Measurements from ENCODE around the gene DERA. TPM values are rescaled to one million over a fixed set of nuclear protein-coding genes. Genes with fewer than 3 reads are reported as not detected.
A peak's percentile ranks its signal among the peaks of the same experiment; 100 is the strongest.
"Not testable (repeated sequence)": the region's sequence is repeated elsewhere in the genome, so short reads cannot be mapped to it uniquely, and the experiment has no call there.

Gene DERA
- total RNA-seq: 68.6 and 76.4 TPM in 2 replicates

DNA sequence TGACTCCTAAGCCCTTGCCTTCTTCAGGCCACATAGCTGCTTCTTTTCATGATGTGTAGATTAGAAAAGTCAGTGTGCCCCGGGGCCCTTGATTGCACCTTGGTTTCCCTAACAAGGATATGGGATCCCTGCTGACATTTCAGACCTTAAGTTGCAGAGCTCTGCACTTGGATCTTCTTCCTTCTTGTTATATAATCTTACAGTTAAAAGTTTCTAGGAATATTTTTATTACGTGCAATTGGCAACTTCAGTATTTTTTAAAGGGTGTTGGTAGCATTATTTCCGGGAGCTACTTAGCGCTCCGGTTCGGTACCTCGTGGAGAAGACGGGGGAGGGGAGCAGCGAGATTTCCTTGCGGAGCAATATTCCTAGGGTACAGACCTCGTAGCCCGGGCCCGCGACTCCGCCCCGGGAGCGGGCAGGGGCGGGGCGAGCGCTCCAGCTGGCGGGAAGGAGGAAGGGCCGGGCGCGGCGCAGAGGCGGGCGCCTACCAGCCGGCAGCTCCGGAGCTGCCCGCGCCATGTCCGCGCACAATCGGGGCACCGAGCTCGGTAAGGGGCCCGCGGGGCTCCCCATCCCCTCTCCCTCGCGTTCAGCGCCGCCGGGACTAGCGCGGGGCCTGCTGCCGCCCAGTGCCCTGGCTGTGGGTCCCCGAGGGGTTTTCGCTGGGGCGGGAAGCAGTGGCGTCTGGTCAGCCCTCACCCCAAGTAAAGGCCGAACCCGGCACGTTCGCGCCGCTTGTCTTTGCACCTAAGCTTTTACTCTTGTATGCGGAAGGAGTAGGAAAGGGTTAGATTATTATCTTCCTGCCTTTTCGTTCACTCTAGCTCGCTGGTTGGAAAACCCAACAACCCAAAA lies at the start of gene DERA:
TSS of gene DERA (plus strand) at position 469 of the 858 bp plus-strand sequence. CDS start at position 521, 52 bp downstream.
- peak; percentile 43 for DNase-seq (ENCODE audit: low read depth, low spot score)

DNA sequence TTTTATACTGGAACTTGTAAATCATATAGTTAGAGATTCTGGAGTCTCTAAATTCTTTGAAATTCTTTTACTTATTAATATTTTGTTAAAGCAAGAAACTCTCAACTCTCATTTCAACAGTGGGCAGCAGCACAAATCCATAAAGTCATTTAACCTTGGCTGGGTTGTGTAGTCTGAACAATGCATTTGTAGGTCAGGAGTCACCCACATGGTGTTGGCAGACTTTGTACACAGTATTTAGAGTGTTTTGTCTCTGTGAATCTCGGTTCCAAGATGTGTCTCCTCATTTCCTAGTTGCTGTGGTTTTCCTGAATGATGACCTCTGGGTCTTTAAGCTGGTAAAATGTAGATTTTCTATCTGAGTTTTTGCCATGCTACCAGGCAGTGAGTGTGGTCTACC lies 49.7 kb upstream of the DERA start:
- DNase-seq (ENCODE audit: low read depth, low spot score): no peak

DNA sequence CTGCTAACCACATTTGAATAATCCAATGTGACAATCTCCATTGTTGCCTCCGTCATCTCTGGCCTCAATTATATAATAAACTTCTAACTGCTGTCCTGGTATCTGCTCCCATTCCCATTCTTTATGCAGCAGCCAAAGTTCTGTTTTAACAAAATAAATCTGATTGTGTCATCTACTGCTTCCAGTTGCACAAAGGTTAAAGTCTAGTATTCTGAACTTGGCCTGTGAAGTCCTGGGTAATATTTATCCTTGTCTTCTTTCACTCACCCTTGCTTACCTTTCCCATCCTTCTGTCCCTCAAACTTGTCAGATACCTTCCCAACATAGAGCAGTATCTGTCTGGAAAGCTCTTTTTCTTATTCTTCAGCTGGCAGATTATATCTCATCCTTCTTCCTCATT lies 48.3 kb upstream of the DERA start:
- no peak for DNase-seq (ENCODE audit: low read depth, low spot score)

DNA sequence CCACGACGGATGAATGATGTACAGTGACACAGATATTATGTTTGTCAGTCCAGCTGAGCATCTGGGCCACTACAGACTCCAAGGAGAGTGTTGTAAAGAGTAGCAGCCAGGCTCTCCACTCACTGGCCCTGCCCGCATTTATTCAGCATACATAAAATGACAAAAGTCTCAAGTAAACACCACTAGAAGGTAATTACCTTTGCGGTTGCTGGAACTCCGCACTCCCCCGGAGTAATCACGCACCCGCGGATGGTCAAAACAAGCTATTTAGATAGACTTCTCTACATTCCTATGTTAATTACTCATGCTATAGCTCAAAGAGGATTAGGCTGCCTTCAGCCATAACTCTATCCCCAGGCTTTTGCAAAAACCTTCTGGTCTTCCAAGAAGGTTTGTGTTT lies 47.8 kb upstream of the DERA start:
- DNase-seq (ENCODE audit: low read depth, low spot score): no peak

DNA sequence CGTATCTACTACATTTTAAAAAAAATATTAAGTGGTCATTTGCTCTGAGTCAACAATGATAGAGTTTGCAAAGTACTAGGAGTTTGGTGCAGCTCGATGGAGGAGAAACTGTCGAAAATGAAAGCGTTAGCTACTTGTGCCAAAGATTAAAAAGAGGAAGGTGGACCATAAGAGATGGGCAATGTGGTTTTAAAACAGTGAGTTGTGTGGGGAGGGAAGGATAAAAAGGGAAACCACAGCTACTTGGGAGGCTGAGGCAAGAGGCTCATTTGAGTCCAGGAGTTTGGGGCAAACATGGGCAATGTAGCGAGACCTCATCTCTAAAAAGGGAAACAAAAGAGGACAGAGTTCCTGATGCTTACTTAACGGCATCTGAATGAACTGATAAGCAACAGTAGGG lies 47.1 kb upstream of the DERA start:
- DNase-seq (ENCODE audit: low read depth, low spot score): no peak

DNA sequence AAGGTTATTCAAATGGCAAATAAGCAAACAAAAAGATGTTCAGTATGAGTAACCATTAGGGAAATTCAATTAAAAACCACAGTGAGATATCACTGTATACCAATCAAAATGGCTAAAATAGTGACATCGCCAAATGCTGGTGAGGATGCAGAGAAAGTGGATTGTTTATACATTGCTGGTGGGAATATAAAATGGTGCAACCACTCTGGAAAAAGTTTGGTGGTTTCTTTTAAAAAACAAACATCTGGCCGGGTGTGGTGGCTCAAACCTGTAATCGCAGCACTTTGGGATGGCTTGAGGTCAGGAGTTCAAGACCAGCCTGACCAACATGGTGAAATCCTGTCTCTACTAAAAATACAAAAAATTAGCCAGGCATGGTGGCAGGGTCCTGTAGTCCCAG lies 42.9 kb upstream of the DERA start:
- DNase-seq (ENCODE audit: low read depth, low spot score): no peak

DNA sequence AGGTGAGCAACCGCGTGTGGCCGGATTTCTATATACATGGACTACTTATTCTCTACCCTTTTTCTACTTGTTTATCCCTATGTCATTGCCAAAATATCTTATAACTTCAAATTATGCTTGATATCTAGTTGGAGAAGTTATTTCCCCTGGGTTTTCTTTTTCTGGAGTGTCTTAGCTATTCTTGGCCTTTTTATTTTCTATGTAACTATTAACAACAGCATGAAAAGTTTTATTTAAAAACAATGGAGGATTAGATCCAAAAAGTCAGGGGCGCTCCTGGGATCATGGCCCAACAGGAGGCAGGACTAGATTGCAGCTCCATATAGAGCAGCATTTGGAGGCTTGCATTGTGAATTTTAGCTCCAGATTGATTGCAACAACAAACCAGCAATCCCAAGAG lies 37.6 kb upstream of the DERA start:
- no peak for DNase-seq (ENCODE audit: low read depth, low spot score)

DNA sequence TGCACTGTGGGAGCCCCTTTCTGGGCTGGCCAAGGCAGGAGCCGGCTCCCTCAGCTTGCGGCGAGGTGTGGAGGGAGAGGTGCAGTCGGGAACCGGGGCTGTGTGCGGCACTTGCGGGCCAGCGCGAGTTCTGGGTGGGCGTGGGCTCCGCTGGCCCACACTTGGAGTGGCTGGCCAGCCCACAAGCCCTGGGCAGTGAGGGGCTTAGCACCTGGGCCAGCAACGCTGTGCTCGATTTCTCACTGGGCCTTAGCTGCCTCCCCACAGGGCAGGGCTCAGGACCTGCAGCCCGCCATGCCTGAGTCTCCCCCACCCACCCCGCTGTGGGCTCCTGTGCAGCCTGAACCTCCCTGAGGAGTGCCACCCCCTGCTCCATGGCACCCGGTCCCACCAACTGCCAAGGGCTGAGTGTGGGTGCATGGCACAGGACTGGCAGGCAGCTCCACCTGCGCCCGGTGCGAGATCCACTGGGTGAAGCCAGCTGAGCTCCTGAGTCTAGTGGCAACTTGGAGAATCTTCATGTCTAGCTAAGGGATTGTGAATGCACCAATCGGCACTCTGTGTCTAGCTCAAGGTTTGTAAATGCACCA lies 36.5 kb upstream of the DERA start:
- DNase-seq (ENCODE audit: low read depth, low spot score): not testable (repeated sequence)

DNA sequence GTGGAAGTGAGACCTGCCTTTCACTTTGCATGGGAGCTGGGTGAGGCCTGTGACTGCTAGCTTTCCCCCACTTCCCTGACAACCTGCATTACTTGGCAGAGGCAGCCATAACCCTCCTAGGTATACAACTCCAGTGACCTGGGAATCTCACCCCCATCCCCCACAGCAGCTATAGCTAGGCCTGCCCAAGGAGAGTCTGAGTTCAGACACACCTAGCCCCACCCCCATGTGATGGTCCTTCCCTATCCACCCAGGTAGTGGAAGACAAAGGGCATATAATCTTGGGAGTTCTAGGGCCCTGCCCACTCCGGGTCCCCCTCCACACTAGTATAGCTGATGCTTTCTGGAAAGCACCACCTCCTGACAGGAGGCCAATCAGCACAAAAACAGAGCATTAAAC lies 35.3 kb upstream of the DERA start:
- DNase-seq (ENCODE audit: low read depth, low spot score): no peak

DNA sequence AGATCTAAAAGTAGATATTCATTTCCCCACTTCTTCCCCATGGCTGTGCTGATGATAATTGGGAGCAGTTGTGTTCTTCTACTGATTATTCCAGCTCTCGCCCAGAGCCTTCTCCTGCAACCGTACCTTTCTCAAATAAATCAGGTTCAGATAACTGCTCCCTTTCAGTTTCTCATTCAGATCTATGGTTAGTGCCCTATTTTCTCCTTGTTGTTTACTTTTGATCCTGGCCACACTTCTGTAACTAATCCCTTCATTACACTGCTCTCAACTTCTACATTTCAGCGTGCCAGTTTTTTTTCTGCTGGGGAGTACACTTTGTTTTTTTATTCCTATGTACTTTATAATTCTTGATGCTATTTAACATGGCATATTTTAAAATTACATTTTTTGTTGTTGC lies 31.7 kb upstream of the DERA start:
- no peak for DNase-seq (ENCODE audit: low read depth, low spot score)

DNA sequence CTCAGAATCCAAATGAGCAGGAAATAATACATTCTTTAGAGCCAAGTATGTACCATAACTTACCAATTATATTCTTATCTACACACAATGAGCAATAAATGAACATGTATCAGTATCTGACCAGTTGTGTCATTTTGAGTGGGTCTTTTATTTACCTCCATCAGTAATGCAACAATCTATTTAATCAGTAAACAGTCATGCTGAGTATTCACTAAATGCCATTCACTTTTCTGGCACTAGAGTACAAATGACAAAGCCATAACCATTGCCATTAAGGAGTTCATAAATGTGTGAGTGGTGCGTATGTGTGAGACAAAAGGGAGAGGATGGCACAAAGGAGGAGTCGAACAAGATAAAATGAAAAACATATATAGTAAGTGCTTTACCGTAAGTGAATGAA lies 30.4 kb upstream of the DERA start:
- no peak for DNase-seq (ENCODE audit: low read depth, low spot score)

DNA sequence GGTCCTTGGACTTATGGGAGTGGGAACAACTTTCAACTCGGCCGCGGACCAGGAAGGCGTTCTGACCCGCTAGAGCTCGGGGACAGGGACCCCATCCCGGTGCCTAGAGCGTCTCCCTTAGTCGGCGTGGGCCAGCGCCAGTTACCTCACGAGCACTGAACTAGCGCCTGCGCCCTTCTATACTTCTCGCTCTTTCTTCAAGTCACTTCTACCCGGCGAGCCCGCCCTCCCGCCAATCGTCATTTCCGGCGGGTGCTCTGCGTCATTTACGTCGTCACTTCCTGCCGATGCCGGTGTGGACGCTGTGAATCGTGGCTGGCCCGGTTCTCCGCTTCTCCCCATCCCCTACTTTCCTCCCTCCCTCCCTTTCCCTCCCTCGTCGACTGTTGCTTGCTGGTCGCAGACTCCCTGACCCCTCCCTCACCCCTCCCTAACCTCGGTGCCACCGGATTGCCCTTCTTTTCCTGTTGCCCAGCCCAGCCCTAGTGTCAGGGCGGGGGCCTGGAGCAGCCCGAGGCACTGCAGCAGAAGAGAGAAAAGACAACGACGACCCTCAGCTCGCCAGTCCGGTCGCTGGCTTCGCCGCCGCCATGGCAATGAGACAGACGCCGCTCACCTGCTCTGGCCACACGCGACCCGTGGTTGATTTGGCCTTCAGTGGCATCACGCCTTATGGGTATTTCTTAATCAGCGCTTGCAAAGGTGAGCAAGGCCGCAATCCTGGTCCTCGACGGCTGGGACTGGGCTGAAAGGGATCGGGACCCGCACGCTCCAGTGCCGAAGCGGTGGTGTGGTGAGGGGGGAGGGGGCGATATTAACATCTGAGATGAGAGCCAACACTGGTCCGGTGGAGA lies 28.8 kb upstream of the DERA start, which contains the start of gene STRAP:
TSS of gene STRAP (plus strand) at position 270 of the 854 bp plus-strand sequence. CDS start at position 591, 321 bp downstream.
- DNase-seq (ENCODE audit: low read depth, low spot score): peak; percentile 94

DNA sequence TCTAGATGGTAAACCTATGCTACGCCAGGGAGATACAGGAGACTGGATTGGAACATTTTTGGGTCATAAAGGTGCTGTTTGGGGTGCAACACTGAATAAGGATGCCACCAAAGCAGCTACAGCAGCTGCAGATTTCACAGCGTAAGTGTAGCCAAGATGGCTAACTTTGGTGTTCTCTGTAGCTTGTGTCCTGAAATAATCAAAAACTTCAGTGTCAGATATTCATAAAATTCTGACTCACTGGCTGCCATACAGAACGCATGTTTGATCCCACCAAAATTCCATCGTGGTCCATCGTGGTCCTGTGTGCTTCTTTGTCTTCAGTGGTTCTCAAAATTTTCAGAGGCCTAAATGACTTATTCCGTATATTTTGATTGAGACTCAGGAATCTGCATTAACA lies 27.6 kb upstream of the DERA start:
- DNase-seq (ENCODE audit: low read depth, low spot score): no peak

DNA sequence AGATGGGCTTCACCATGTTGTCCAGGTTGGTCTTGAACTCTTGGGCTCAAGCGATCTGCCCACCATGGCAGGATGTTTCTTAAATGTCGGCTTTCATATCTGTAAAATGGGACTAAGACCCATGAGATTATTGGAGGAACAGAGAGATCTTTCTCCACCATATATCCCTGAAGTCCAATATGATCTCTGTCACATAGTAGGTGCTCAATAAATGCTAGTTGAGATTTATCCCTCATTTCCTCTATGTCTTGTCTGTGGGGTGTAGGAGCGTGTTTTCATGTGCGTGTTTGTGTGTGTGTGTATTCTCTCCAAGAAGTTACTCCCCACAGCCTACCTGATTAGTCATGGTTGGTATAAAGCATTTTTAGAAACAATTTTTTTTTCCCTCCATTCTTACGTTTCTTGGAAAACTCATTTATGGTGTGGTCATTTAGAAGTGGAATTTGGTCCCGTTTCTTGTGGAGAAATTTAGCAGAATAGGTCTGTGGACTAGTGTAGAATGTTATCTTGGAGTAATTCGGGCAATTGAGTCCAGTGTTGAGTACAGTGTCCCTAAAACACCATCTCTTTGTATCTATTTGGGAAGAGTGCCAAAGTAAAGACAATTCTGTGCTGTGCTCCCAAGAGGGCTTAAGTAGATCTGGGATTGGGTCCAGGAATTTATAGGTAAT lies 24.6 kb upstream of the DERA start:
- no peak for DNase-seq (ENCODE audit: low read depth, low spot score)

DNA sequence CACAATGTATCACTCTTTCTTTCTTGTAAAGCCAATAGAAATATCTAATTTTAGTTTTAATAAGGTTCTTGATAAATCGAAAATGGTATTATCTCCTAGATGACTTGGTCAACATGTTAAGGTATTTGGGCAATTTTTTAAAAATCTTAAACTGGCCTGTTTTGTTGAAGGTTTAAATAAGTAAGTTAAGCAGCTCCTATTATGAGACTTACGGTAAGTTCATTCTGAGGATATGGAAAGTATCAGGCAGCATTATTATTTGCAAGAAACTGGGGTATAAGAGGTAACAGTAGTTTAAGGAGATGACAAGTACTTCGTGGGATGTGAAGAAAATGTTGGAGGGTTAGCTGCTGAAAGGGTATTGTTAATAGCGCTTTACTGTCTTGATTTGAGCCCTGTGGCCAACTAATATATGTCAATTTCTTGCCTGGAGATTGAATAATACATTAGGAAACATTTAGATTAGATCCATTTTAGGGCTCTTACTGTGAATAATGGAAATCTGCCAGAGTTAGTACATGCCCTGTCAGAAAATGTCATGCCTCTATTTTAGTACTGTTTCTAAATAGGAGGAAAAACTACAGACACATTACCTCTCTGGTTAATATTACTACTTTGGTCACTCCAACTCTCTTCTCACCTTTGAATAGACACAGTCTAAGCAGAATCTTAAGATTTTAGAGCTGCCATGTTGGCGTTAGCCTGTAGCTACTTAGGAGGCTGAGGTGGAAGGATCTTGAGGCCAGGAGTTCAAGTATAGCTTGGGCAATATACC lies 23.9 kb upstream of the DERA start:
- no peak for DNase-seq (ENCODE audit: low read depth, low spot score)

DNA sequence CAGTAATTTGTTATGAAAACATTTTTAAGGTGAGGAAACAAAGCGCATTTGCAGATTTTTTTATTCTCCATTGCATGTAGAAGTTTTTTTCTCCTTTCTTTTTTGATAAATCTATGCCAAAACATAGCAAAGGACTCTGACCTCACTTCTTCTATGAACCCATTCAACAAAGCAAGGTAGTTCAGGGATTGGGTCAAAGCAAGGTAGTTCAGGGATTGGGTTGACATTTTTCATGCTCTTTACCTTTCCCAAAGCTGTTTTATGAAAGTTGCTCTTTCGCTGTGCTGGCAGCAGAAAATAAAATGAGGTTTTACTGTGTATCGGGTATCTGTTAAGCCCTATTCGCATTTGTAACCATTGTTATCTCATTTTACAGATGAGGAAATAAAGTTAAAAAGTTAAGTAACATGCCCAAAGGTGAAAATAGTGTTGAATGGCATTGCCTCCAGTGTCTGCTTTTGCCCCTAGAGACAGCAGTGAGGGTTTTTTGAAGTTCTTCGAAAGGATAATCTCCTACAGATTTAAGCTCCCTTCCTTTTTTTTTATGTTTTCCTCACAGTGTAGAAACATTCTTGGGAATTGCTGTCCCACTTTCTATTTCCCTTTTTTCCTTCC lies 18.4 kb upstream of the DERA start:
- no peak for DNase-seq (ENCODE audit: low read depth, low spot score)

DNA sequence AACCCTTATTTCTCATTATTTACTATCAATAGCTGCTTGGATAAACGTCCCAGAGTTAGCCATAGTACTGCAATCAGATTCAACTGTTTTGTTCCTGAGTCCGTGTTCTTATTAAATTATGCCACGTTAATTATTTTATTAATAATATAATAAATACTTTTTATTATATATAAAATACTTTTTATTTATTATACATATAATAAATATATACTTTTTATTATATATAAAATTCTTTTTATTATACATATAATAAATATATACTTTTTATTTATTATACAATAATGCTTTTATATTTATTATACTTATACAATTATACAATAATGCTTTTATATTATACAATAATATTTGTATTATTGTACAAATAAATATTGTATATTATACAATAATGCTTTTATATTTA lies 17.9 kb upstream of the DERA start:
- no peak for DNase-seq (ENCODE audit: low read depth, low spot score)

DNA sequence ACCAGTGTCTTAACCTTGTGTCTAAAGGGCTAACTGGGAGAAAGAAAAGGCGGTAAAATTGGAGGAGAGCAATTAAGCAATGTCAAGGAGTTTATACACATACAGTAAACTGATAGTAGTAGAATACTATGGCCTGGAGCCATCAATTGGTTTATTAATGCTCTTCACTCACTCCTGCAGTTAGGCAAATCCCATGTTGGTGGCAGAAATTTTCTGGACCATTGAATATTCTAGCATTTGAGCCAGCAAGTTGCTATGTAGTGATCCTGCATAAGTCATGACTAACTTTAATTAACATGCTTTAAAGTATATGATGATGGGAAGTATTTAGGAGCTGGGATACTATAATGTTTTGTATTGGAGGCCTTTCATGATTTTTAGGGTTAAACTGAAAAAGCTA lies 14.3 kb upstream of the DERA start:
- DNase-seq (ENCODE audit: low read depth, low spot score): no peak

DNA sequence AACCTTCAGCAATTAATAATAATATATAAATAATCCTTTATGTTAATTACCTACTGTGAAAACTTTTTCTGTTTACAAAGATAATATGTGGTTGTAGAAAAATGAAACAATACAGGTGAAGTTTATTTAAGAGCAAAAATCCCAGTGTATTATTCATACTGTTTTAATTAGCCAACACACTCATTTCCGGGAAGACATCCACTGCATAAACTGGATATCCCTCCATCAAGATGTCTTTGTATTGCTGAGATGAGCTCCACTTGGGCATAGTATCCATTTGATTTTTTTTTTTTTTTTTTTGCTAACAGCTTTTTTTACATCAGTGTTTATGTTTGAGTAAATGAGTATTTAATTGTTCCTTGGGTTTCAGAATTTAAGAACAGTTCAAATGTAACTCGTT lies 13.7 kb upstream of the DERA start:
- no peak for DNase-seq (ENCODE audit: low read depth, low spot score)

DNA sequence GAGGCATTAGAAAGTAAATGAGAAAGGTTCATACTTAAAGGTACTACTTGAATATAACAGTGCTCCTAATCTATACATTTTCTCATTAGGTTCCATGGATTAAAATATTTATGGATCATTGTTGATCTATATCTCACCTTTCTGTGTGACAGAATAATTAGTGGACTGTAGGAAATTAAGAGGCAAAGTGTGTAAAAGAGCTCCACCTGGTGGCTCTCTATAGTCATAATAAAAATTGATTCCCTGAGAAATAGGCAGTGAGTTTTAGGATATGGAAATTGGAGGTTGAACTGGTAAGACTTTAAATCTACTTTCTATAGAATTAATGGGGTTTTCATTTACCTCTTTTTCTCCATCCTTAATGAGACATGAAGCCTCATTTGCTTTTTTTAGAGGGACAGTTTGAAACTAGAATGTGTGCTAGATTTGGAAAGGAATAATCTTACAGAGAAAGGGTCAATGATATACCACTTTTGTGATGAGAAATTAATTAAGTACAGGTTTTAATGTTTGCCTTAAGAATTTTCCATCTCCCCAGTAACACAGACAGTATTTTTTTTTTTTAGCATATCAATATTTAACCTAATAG lies 11.8 kb upstream of the DERA start:
- DNase-seq (ENCODE audit: low read depth, low spot score): no peak
